HEK293T (cell line): ENCODE measurements around the gene NRL.

Experiments used
- CTCF ChIA-PET: fragments of 350-600 bp; formaldehyde crosslinking; extraction: SDS; loops from one replicate; lab custom pipeline; 2021; ENCODE audit warnings: antibody characterized with exemption, inconsistent platforms; lab: Yijun Ruan, JAX
- POLR2A ChIA-PET: fragments of 350-600 bp; formaldehyde crosslinking; extraction: SDS; loops from one replicate; lab custom pipeline; 2020; ENCODE audit warnings: antibody characterized with exemption, inconsistent platforms; lab: Yijun Ruan, JAX
- DNase-seq: peaks from one replicate; pipeline ENCODE4 v3.0.0; 2012; ENCODE audit warnings: mixed read lengths; ENCODE audit errors: extremely low spot score
- ARNT ChIP-seq: fragments of 450-650 bp; IDR thresholded peaks from 2 replicates; pipeline ENCODE4 v1.6.1; 2017; ENCODE audit warnings: mild to moderate bottlenecking
- BHLHE40 ChIP-seq: fragments of 450-650 bp; IDR thresholded peaks from 2 replicates; pipeline ENCODE4 v1.6.1; 2016; ENCODE audit warnings: mild to moderate bottlenecking, moderate library complexity, borderline replicate concordance
- CTBP1 ChIP-seq: fragments of 450-650 bp; IDR thresholded peaks from 2 replicates; pipeline ENCODE4 v1.6.1; 2016; ENCODE audit warnings: borderline replicate concordance
- ELF4 ChIP-seq: fragments of 450-650 bp; IDR thresholded peaks from 2 replicates; pipeline ENCODE4 v1.6.1; 2017; ENCODE audit warnings: antibody characterized with exemption
- FOXA1 ChIP-seq: fragments of 450-650 bp; IDR thresholded peaks from 2 replicates; pipeline ENCODE4 v1.6.1; 2016; ENCODE audit warnings: mild to moderate bottlenecking
- FOXK2 ChIP-seq: fragments of 450-650 bp; IDR thresholded peaks from 2 replicates; pipeline ENCODE4 v1.6.1; 2016; ENCODE audit warnings: mild to moderate bottlenecking
- FOXM1 ChIP-seq: fragments of 450-650 bp; IDR thresholded peaks from 2 replicates; pipeline ENCODE4 v1.6.1; 2017; ENCODE audit warnings: mild to moderate bottlenecking, borderline replicate concordance
- HDGF ChIP-seq: fragments of 450-650 bp; IDR thresholded peaks from 2 replicates; pipeline ENCODE4 v1.6.1; 2017; ENCODE audit warnings: antibody characterized with exemption, borderline replicate concordance
- L3MBTL2 ChIP-seq: fragments of 450-650 bp; conservative IDR thresholded peaks from 2 replicates; pipeline ENCODE4 v1.6.1; 2016; ENCODE audit warnings: mild to moderate bottlenecking
- LEF1 ChIP-seq: fragments of 450-650 bp; IDR thresholded peaks from 2 replicates; pipeline ENCODE4 v1.6.1; 2017; ENCODE audit warnings: mild to moderate bottlenecking, borderline replicate concordance
- NFRKB ChIP-seq: fragments of 450-650 bp; IDR thresholded peaks from 2 replicates; pipeline ENCODE4 v1.6.1; 2016; ENCODE audit warnings: mild to moderate bottlenecking, moderate library complexity
- PKNOX1 ChIP-seq: fragments of 450-650 bp; IDR thresholded peaks from 2 replicates; pipeline ENCODE4 v1.6.1; 2016
- SP1 ChIP-seq: fragments of 450-650 bp; IDR thresholded peaks from 2 replicates; pipeline ENCODE4 v1.6.1; 2017
- SUZ12 ChIP-seq: fragments of 450-650 bp; IDR thresholded peaks from 2 replicates; pipeline ENCODE4 v1.6.1; 2016; ENCODE audit warnings: mild to moderate bottlenecking
- TARDBP ChIP-seq: fragments of 450-650 bp; IDR thresholded peaks from 2 replicates; pipeline ENCODE4 v1.6.1; 2016
- ZNF384 ChIP-seq: fragments of 450-650 bp; IDR thresholded peaks from 2 replicates; pipeline ENCODE4 v1.6.1; 2016

NRL gene

GRCh38 chr14:24064091-24064795 is 50.5 kb downstream of the NRL start:
- TF ChIP-seq ZNF384 (no peak), TARDBP (no peak), ELF4 (no peak), BHLHE40 (no peak), CTBP1 (no peak), PKNOX1 (no peak), LEF1 (no peak), FOXK2 (no peak), NFRKB (no peak), SUZ12 (no peak)
- POLR2A ChIA-PET = interaction anchor here (1.5 to 3.7 kb wide), 2 partner anchors 30 kb away, joined by 5 to 20 read pairs; partner anchors contain the start of gene PCK2
- CTCF ChIA-PET = no interaction called here
- no peak for DNase-seq

GRCh38 chr14:24063263-24063836 is 51.4 kb downstream of the NRL start:
- no peak for TF ChIP-seq HDGF
- no peak for TF ChIP-seq TARDBP
- no peak for TF ChIP-seq NFRKB
- no peak for TF ChIP-seq ELF4
- no peak for TF ChIP-seq CTBP1
- no peak for TF ChIP-seq LEF1
- no peak for TF ChIP-seq FOXM1
- no peak for TF ChIP-seq FOXA1
- TF ChIP-seq ARNT = no peak
- TF ChIP-seq BHLHE40 = no peak
- no peak for TF ChIP-seq ZNF384
- ChIA-PET POLR2A (interaction anchor here (3.7 kb wide), 1 partner anchor 31 kb away, joined by 20 read pairs; the partner anchor contains the start of gene PCK2), CTCF (interaction anchor here (0.6 kb wide), 1 partner anchor 45 kb away, joined by 3 read pairs; no protein-coding TSS in a partner anchor)
- DNase-seq = no peak

- TF ChIP-seq FOXK2 (no peak), ELF4 (no peak), FOXA1 (no peak), PKNOX1 (no peak), SP1 (no peak), SUZ12 (no peak), HDGF (no peak), ARNT (no peak), BHLHE40 (no peak), CTBP1 (no peak), L3MBTL2 (no peak), NFRKB (no peak), LEF1 (no peak), TARDBP (no peak), FOXM1 (no peak), ZNF384 (no peak)
- POLR2A ChIA-PET = interaction anchor here (1.2 to 3.7 kb wide), 3 partner anchors 20 to 133 kb away, joined by 3 to 20 read pairs (median 3); partner anchors contain the start of genes PCK2 and TM9SF1
- CTCF ChIA-PET = interaction anchor here (0.6 to 1.0 kb wide), 3 partner anchors 29 to 79 kb away, joined by 3 to 4 read pairs (median 3); partner anchors contain the start of gene EMC9
- DNase-seq = no peak
Measured at GRCh38 chr14:24062216-24062980, 52.4 kb downstream of the NRL start.

GRCh38 chr14:24060984-24061913 is 53.5 kb downstream of the NRL start:
- POLR2A ChIA-PET = interaction anchor here (1.2 to 3.7 kb wide), 3 partner anchors 21 to 134 kb away, joined by 3 to 20 read pairs (median 3); partner anchors contain the start of genes PCK2 and TM9SF1

GRCh38 chr14:24060443-24060842 is 54.3 kb downstream of the NRL start:
- TF ChIP-seq PKNOX1 (no peak), FOXA1 (no peak), TARDBP (no peak), FOXM1 (no peak), L3MBTL2 (no peak), SUZ12 (no peak), LEF1 (no peak), HDGF (no peak), SP1 (no peak), BHLHE40 (no peak), ELF4 (no peak)
- no peak for DNase-seq
- CTCF ChIA-PET = interaction anchor here (1.5 to 6.9 kb wide), 2 partner anchors 31 to 48 kb away, joined by 6 to 153 read pairs; partner anchors contain the start of gene PCK2
- POLR2A ChIA-PET = interaction anchor here (3.7 kb wide), 1 partner anchor 34 kb away, joined by 20 read pairs; the partner anchor contains the start of gene PCK2

More at GRCh38 chr14:24060984-24061913, 53.5 kb downstream of the NRL start:
- TF ChIP-seq ZNF384 (no peak), FOXK2 (no peak), HDGF (no peak), L3MBTL2 (no peak), BHLHE40 (no peak)
- CTCF ChIA-PET = interaction anchor here (0.5 to 6.9 kb wide), 4 partner anchors 30 to 100 kb away, joined by 3 to 153 read pairs (median 5); partner anchors contain the start of genes EMC9, IRF9 and PCK2
- DNase-seq = no peak
